Measurements from ENCODE around the gene AKAP9.

GRCh38 chr7:91940171-91940570, 491 bp upstream of the AKAP9 start:
- no peak for TF ChIP-seq CTCF (IDR thresholded peaks at IDR 0.05)
- no peak for TF ChIP-seq POLR2A (IDR thresholded peaks at IDR 0.05)
